Adrenal gland (tissue), 12 donors: Measurements from ENCODE around the gene PCNT. TPM values are rescaled to one million over a fixed set of nuclear protein-coding genes. Genes with fewer than 3 reads are reported as not detected.

Experiments
- DNase-seq, 7 donors: peaks; one replicate each; pipeline ENCODE4 v3.0.0-alpha.2; 2019 to 2020
- H3K27ac ChIP-seq, 5 donors: fragments of 200-600 bp; sonication (generic) in 4 of 5; 1 replicate in 3 of 5; 2 replicates in 2 of 5; pipeline versions ENCODE4 v1.5.1 to v1.8.0; 2016 to 2020; ENCODE audit warnings: mild to moderate bottlenecking in 1 of 5
- H3K27me3 ChIP-seq: fragments of 200-600 bp; 2 replicates; pipeline ENCODE4 v1.8.0; 2021
- H3K36me3 ChIP-seq, 2 donors: fragments of 200-600 bp; replicated peaks in 1 of 2; 1 replicate in 1 of 2; 2 replicates in 1 of 2; pipeline versions ENCODE4 v1.5.1 to v1.8.0; 2018 to 2022
- H3K4me1 ChIP-seq, 2 donors: fragments of 200-600 bp; replicated peaks in 1 of 2; 1 replicate in 1 of 2; 2 replicates in 1 of 2; pipeline versions ENCODE4 v1.5.1 to v1.8.0; 2018 to 2021
- H3K4me3 ChIP-seq, 4 donors: fragments of 200-600 bp; sonication (generic) in 3 of 4; one replicate each; pipeline ENCODE4 v1.5.1; 2016 to 2018
- H3K9me3 ChIP-seq, 3 donors: fragments of 200-600 bp; sonication (generic) in 1 of 3; replicated peaks in 1 of 3; 1 replicate in 2 of 3; 2 replicates in 1 of 3; pipeline versions ENCODE4 v1.5.1 to v1.8.0; 2016 to 2021
- CTCF ChIP-seq, 6 experiments: fragments of 450-650 bp in 4 of 6; fragments of 200-600 bp in 2 of 6; sonication (generic) in 1 of 6; IDR thresholded peaks; 1 replicate in 5 of 6; 2 replicates in 1 of 6; pipeline versions ENCODE4 v1.5.1 to v1.8.0; 2016 to 2021; ENCODE audit warnings: antibody characterized with exemption in 6 of 6, mild to moderate bottlenecking in 2 of 6, moderate library complexity in 1 of 6
- POLR2A ChIP-seq, 2 donors: fragments of 450-650 bp; IDR thresholded peaks; one replicate each; pipeline ENCODE4 v1.6.1; 2017; ENCODE audit warnings: antibody characterized with exemption in 2 of 2, mild to moderate bottlenecking in 2 of 2, moderate library complexity in 1 of 2
- WGBS, 4 donors: extraction: QIAGEN DNeasy Blood & Tissue Kit in 2 of 4; methylation state at CpG; one replicate each; pipeline versions ENCODE4 v1.1.5 to v1.1.7; 2013 to 2017; 5-methylcytosine and 5-hydroxymethylcytosine counted together
- intact Hi-C, 2 donors: fragments of 100-400 bp; cut with DNase I; formaldehyde crosslinking; loops; one replicate each; pipeline versions ENCODE4 v1.14.1 to v1.15.0; 2022 to 2023
- polyA plus RNA-seq, 3 donors: library from polyadenylated mRNA; stranded (reverse); fragments of 200-250 nt in 2 of 3; fragments of 350-450 nt in 1 of 3; fragmentation: Illumina TruSeq in 1 of 3; extraction: RNeasy Lipid Tissue Mini Kit (QIAGEN cat#74804) in 1 of 3; gene quantifications; one replicate each; pipeline ENCODE4 v1.2.3, GENCODE V29; 2013 to 2014
- total RNA-seq, 9 donors: library from RNA; depleted of rRNA in 4 of 9; stranded (reverse); fragments of >200 nt in 4 of 9; fragments of 120-200 nt in 1 of 9; fragmentation: NEBNext Ultra II Directional in 1 of 9; extraction: Animal tissue kit (Norgen Biotek cat#: 25700) in 1 of 9; gene quantifications; one replicate each; pipeline versions ENCODE4 v1.1.0 to v1.2.4, GENCODE V29; 2013 to 2023
- donor health status: healthy with polysubstance abuse.
- donor health status: Bipolar disorder and iron deficiency.
- donor health status: DM: yes; HTN: yes; CAD: no.
- donor health status: DM: no; HTN: no; CAD: no.
- donor health status: DM: no; HTN: no; CAD: no.
- donor health status: DM: yes; HTN: yes; CAD: no.

Gene PCNT
- total and polyA plus RNA-seq, 12 donors, result 14.0 to 46.6 (median 30.4) TPM

- peak overlapping the region in 4 of 5 donors; percentile 33 to 81 (median 62) for H3K27ac ChIP-seq
- H3K27me3 ChIP-seq, result no peaks in the 10 kb centered on the region
- peak in 1 of 7 donors; percentile 9 for DNase-seq
- no peaks in the 10 kb centered on the region for H3K9me3 ChIP-seq
- peaks cover 0 to 38% of the 10 kb centered on the region in 2 donors for H3K36me3 ChIP-seq
- TF ChIP-seq CTCF (IDR thresholded peaks at IDR 0.05) (no peak), POLR2A (IDR thresholded peaks at IDR 0.05) (no peak)
- no peak overlapping the region for H3K4me3 ChIP-seq
- intact Hi-C loops, result no loop called here
- peaks cover 0 to 9% of the 10 kb centered on the region in 2 donors for H3K4me1 ChIP-seq
- 82 to 86% (median 84%) methylated on average over 9 to 19 of the region's 19 CpGs for WGBS, 4 donors
Observed at GRCh38 chr21:46393451-46393940, 69.5 kb downstream of the PCNT start.

- peaks cover 0 to 36% of the 10 kb centered on the region in 2 donors for H3K36me3 ChIP-seq
- 56 to 73% (median 65%) methylated on average over 27 of the region's 27 CpGs for WGBS, 4 donors
- intact Hi-C loops, result no loop called here
- peak overlapping the region in 4 of 5 donors; percentile 33 to 81 (median 62) for H3K27ac ChIP-seq
- TF ChIP-seq CTCF (IDR thresholded peaks at IDR 0.05), result no peak
- TF ChIP-seq POLR2A (IDR thresholded peaks at IDR 0.05), result no peak
- peak in 6 of 7 donors; percentile 41 to 62 (median 54) for DNase-seq
- H3K4me3 ChIP-seq, result no peak overlapping the region
- no peaks in the 10 kb centered on the region for H3K9me3 ChIP-seq
- H3K27me3 ChIP-seq, result no peaks in the 10 kb centered on the region
- H3K4me1 ChIP-seq, result peaks cover 0 to 9% of the 10 kb centered on the region in 2 donors
Observed at GRCh38 chr21:46393941-46394594, 70.1 kb downstream of the PCNT start.

- Histone ChIP-seq H3K36me3 (peaks cover 0 to 36% of the 10 kb centered on the region in 2 donors), H3K9me3 (no peaks in the 10 kb centered on the region), H3K4me1 (peaks cover 0 to 9% of the 10 kb centered on the region in 2 donors), H3K4me3 (no peak overlapping the region), H3K27ac (peak overlapping the region in 2 of 5 donors; percentile 72 to 81), H3K27me3 (no peaks in the 10 kb centered on the region)
- intact Hi-C loops, result no loop called here
- TF ChIP-seq POLR2A (IDR thresholded peaks at IDR 0.05), result no peak
- TF ChIP-seq CTCF (IDR thresholded peaks at IDR 0.05), result no peak
- WGBS, 4 donors, result 85 to 92% (median 90%) methylated on average over 8 to 13 of the region's 13 CpGs
- no peak for DNase-seq
Observed at GRCh38 chr21:46394595-46395104, 70.7 kb downstream of the PCNT start.

GRCh38 chr21:46397211-46397905 lies 73.4 kb downstream of the PCNT start:
- Histone ChIP-seq H3K4me1 (peaks cover 0 to 9% of the 10 kb centered on the region in 2 donors), H3K36me3 (peaks cover 0 to 52% of the 10 kb centered on the region in 2 donors), H3K27me3 (no peaks in the 10 kb centered on the region), H3K4me3 (no peak overlapping the region), H3K9me3 (no peaks in the 10 kb centered on the region), H3K27ac (no peak overlapping the region)
- DNase-seq, result no peak
- TF ChIP-seq POLR2A (IDR thresholded peaks at IDR 0.05), result no peak
- TF ChIP-seq CTCF (IDR thresholded peaks at IDR 0.05), result no peak
- intact Hi-C loops, result no loop called here
- WGBS, 4 donors, result 96 to 97% (median 96%) methylated on average over 18 to 21 of the region's 21 CpGs
